Loucy (cell line): ENCODE results near the gene RBM19.

ENCODE experiments used
- EZH2phosphoT487 ChIP-seq: fragments of 200-600 bp; IDR thresholded peaks from 2 replicates; pipeline ENCODE4 v1.6.1; 2018; ENCODE audit warnings: antibody characterized with exemption, mild to moderate bottlenecking, moderate library complexity, borderline replicate concordance
- TF ChIP-seq, protein P1 (sequence below): fragments of 200-600 bp; sonication (generic); conservative IDR thresholded peaks from 2 replicates; pipeline ENCODE4 v1.5.1; 2014; ENCODE audit warnings: mild to moderate bottlenecking, antibody characterized with exemption, low read length

- TF ChIP-seq, protein P1, sequence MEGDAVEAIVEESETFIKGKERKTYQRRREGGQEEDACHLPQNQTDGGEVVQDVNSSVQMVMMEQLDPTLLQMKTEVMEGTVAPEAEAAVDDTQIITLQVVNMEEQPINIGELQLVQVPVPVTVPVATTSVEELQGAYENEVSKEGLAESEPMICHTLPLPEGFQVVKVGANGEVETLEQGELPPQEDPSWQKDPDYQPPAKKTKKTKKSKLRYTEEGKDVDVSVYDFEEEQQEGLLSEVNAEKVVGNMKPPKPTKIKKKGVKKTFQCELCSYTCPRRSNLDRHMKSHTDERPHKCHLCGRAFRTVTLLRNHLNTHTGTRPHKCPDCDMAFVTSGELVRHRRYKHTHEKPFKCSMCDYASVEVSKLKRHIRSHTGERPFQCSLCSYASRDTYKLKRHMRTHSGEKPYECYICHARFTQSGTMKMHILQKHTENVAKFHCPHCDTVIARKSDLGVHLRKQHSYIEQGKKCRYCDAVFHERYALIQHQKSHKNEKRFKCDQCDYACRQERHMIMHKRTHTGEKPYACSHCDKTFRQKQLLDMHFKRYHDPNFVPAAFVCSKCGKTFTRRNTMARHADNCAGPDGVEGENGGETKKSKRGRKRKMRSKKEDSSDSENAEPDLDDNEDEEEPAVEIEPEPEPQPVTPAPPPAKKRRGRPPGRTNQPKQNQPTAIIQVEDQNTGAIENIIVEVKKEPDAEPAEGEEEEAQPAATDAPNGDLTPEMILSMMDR = no peak
- no peak for TF ChIP-seq EZH2phosphoT487
Observed at GRCh38 chr12:113852264-113852663, 113.9 kb downstream of the RBM19 start.
